GM19193 (cell line): Measurements from ENCODE around the gene CRYBG1.

Experiments
- POLR2A ChIP-seq: IDR thresholded peaks from 4 replicates; pipeline ENCODE4 v1.6.1; 2011; ENCODE audit not compliant: insufficient read depth, insufficient read length; ENCODE audit errors: extremely low read depth

CRYBG1 gene

GRCh38 chr6:106488494-106489370 is 128.2 kb downstream of the CRYBG1 start:
- TF ChIP-seq POLR2A: no peak

- TF ChIP-seq POLR2A: no peak
Observed at GRCh38 chr6:106490030-106490429, 129.5 kb downstream of the CRYBG1 start.

GRCh38 chr6:106490436-106490835 is 129.9 kb downstream of the CRYBG1 start:
- no peak for TF ChIP-seq POLR2A

GRCh38 chr6:106490974-106491373 is 130.5 kb downstream of the CRYBG1 start:
- TF ChIP-seq POLR2A: no peak

GRCh38 chr6:106495014-106495413 is 134.5 kb downstream of the CRYBG1 start:
- no peak for TF ChIP-seq POLR2A

GRCh38 chr6:106496823-106497222 is 136.3 kb downstream of the CRYBG1 start:
- no peak for TF ChIP-seq POLR2A

GRCh38 chr6:106501960-106502371 is 141.4 kb downstream of the CRYBG1 start:
- no peak for TF ChIP-seq POLR2A

GRCh38 chr6:106502559-106502958 is 142.0 kb downstream of the CRYBG1 start:
- TF ChIP-seq POLR2A: no peak

GRCh38 chr6:106508277-106508676 is 147.8 kb downstream of the CRYBG1 start:
- no peak for TF ChIP-seq POLR2A

- no peak for TF ChIP-seq POLR2A
Observed at GRCh38 chr6:106508834-106509233, 148.3 kb downstream of the CRYBG1 start.

GRCh38 chr6:106509420-106510089 is 149.0 kb downstream of the CRYBG1 start:
- TF ChIP-seq POLR2A: no peak

- TF ChIP-seq POLR2A: no peak
Observed at GRCh38 chr6:106510090-106510970, 149.8 kb downstream of the CRYBG1 start.

- no peak for TF ChIP-seq POLR2A
Observed at GRCh38 chr6:106511288-106512047, 151.0 kb downstream of the CRYBG1 start.
